ENCODE results near the gene SYNDIG1.
A peak's percentile ranks its signal among the peaks of the same experiment; 100 is the strongest.

SYNDIG1 gene

GRCh38 chr20:24451428-24451827, 18.0 kb upstream of the SYNDIG1 start:
- no peak overlapping the region for H4K8ac ChIP-seq (ENCODE audit: low read length)

GRCh38 chr20:24452016-24452415, 17.4 kb upstream of the SYNDIG1 start:
- H3K4ac ChIP-seq (ENCODE audit: low read depth in 1 of 2, low read length in 2 of 2): no peak overlapping the region

More at GRCh38 chr20:24451428-24451827, 18.0 kb upstream of the SYNDIG1 start:
- Histone ChIP-seq H2BK12ac (ENCODE audit: low read length in 2 of 2) (no peak overlapping the region), H2BK120ac (ENCODE audit: low read depth, low read length) (no peak overlapping the region), H3K27me3 (ENCODE audit: control insufficient read depth in 1 of 2, insufficient read depth in 1 of 2, low read length in 2 of 2) (peaks cover 23 to 61% of the 10 kb centered on the region in 2 experiments), H3K18ac (ENCODE audit: low read depth in 1 of 2, low read length in 2 of 2) (no peak overlapping the region), H3K36me3 (ENCODE audit: control insufficient read depth in 1 of 2, insufficient read depth in 2 of 2, low read depth in 1 of 2, low read length in 2 of 2) (no peaks in the 10 kb centered on the region), H2AFZ (ENCODE audit: low read depth, low read length) (no peak overlapping the region), H3K4me1 (ENCODE audit: control insufficient read depth, insufficient read depth, low read depth, low read length) (peaks cover 2% of the 10 kb centered on the region), H3K4ac (ENCODE audit: low read depth in 1 of 2, low read length in 2 of 2) (no peak overlapping the region), H2AK5ac (ENCODE audit: low read length, severe bottlenecking) (no peak overlapping the region), H3K27ac (ENCODE audit: low read length, poor library complexity, severe bottlenecking) (no peak overlapping the region), H3K14ac (ENCODE audit: low read length in 2 of 2) (no peak overlapping the region), H4K91ac (ENCODE audit: low read length) (peak overlapping the region; percentile 70), H3K23ac (ENCODE audit: low read length in 2 of 2) (no peak overlapping the region), H3K79me1 (replicated peaks; ENCODE audit: low read length, poor library complexity, severe bottlenecking) (no peaks in the 10 kb centered on the region), H3K4me2 (ENCODE audit: low read length, poor library complexity, severe bottlenecking) (no peak overlapping the region), H3K4me3 (ENCODE audit: insufficient read depth in 1 of 2, low read depth in 1 of 2, low read length in 2 of 2) (no peak overlapping the region), H3K9me3 (ENCODE audit: control insufficient read depth, low read length) (no peaks in the 10 kb centered on the region), H3K9ac (ENCODE audit: low read length) (no peak overlapping the region), H2BK15ac (ENCODE audit: low read depth, poor library complexity, severe bottlenecking) (no peak overlapping the region), H2BK5ac (ENCODE audit: low read depth, low read length, poor library complexity, severe bottlenecking) (no peak overlapping the region)
- no peak for DNase-seq
- 93% methylated on average over 3 of the region's 3 CpGs for WGBS

GRCh38 chr20:24452498-24453127, 16.8 kb upstream of the SYNDIG1 start:
- H2BK120ac ChIP-seq (ENCODE audit: low read depth, low read length): no peak overlapping the region
- no peak overlapping the region for H2BK12ac ChIP-seq (ENCODE audit: low read length in 2 of 2)
- no peaks in the 10 kb centered on the region for H3K36me3 ChIP-seq (ENCODE audit: control insufficient read depth in 1 of 2, insufficient read depth in 2 of 2, low read depth in 1 of 2, low read length in 2 of 2)
- no peak overlapping the region for H3K9ac ChIP-seq (ENCODE audit: low read length)
- no peak overlapping the region for H2BK15ac ChIP-seq (ENCODE audit: low read depth, poor library complexity, severe bottlenecking)
- no peak overlapping the region for H3K23ac ChIP-seq (ENCODE audit: low read length in 2 of 2)
- no peak overlapping the region for H2AK5ac ChIP-seq (ENCODE audit: low read length, severe bottlenecking)
- 72% methylated on average over 9 of the region's 9 CpGs for WGBS
- peaks cover 27 to 62% of the 10 kb centered on the region in 2 experiments for H3K27me3 ChIP-seq (ENCODE audit: control insufficient read depth in 1 of 2, insufficient read depth in 1 of 2, low read length in 2 of 2)
- H3K4me1 ChIP-seq (ENCODE audit: control insufficient read depth, insufficient read depth, low read depth, low read length): peaks cover 2% of the 10 kb centered on the region
- H2AFZ ChIP-seq (ENCODE audit: low read depth, low read length): no peak overlapping the region
- H2BK5ac ChIP-seq (ENCODE audit: low read depth, low read length, poor library complexity, severe bottlenecking): no peak overlapping the region
- H4K8ac ChIP-seq (ENCODE audit: low read length): no peak overlapping the region
- no peak overlapping the region for H3K18ac ChIP-seq (ENCODE audit: low read depth in 1 of 2, low read length in 2 of 2)
- no peak overlapping the region for H3K4me2 ChIP-seq (ENCODE audit: low read length, poor library complexity, severe bottlenecking)
- H3K9me3 ChIP-seq (ENCODE audit: control insufficient read depth, low read length): no peaks in the 10 kb centered on the region
- DNase-seq: no peak
- H3K79me1 ChIP-seq (replicated peaks; ENCODE audit: low read length, poor library complexity, severe bottlenecking): no peaks in the 10 kb centered on the region
- no peak overlapping the region for H3K14ac ChIP-seq (ENCODE audit: low read length in 2 of 2)
- no peak overlapping the region for H3K27ac ChIP-seq (ENCODE audit: low read length, poor library complexity, severe bottlenecking)
- H3K4me3 ChIP-seq (ENCODE audit: insufficient read depth in 1 of 2, low read depth in 1 of 2, low read length in 2 of 2): no peak overlapping the region
- no peak overlapping the region for H4K91ac ChIP-seq (ENCODE audit: low read length)
- H3K4ac ChIP-seq (ENCODE audit: low read depth in 1 of 2, low read length in 2 of 2): no peak overlapping the region

More at GRCh38 chr20:24452016-24452415, 17.4 kb upstream of the SYNDIG1 start:
- Histone ChIP-seq H2AK5ac (ENCODE audit: low read length, severe bottlenecking) (no peak overlapping the region), H3K18ac (ENCODE audit: low read depth in 1 of 2, low read length in 2 of 2) (no peak overlapping the region), H3K9ac (ENCODE audit: low read length) (no peak overlapping the region), H2BK15ac (ENCODE audit: low read depth, poor library complexity, severe bottlenecking) (no peak overlapping the region), H3K4me1 (ENCODE audit: control insufficient read depth, insufficient read depth, low read depth, low read length) (peaks cover 2% of the 10 kb centered on the region), H3K14ac (ENCODE audit: low read length in 2 of 2) (no peak overlapping the region), H3K27me3 (ENCODE audit: control insufficient read depth in 1 of 2, insufficient read depth in 1 of 2, low read length in 2 of 2) (peaks cover 28 to 62% of the 10 kb centered on the region in 2 experiments), H2BK120ac (ENCODE audit: low read depth, low read length) (no peak overlapping the region), H2BK5ac (ENCODE audit: low read depth, low read length, poor library complexity, severe bottlenecking) (no peak overlapping the region), H3K23ac (ENCODE audit: low read length in 2 of 2) (no peak overlapping the region), H3K36me3 (ENCODE audit: control insufficient read depth in 1 of 2, insufficient read depth in 2 of 2, low read depth in 1 of 2, low read length in 2 of 2) (no peaks in the 10 kb centered on the region), H4K91ac (ENCODE audit: low read length) (no peak overlapping the region), H3K27ac (ENCODE audit: low read length, poor library complexity, severe bottlenecking) (no peak overlapping the region), H2AFZ (ENCODE audit: low read depth, low read length) (no peak overlapping the region), H3K4me3 (ENCODE audit: insufficient read depth in 1 of 2, low read depth in 1 of 2, low read length in 2 of 2) (no peak overlapping the region), H3K79me1 (replicated peaks; ENCODE audit: low read length, poor library complexity, severe bottlenecking) (no peaks in the 10 kb centered on the region), H3K9me3 (ENCODE audit: control insufficient read depth, low read length) (no peaks in the 10 kb centered on the region), H3K4me2 (ENCODE audit: low read length, poor library complexity, severe bottlenecking) (no peak overlapping the region), H2BK12ac (ENCODE audit: low read length in 2 of 2) (no peak overlapping the region), H4K8ac (ENCODE audit: low read length) (no peak overlapping the region)
- DNase-seq: no peak
- 66% methylated on average over 8 of the region's 8 CpGs for WGBS

GRCh38 chr20:24453869-24454268, 15.6 kb upstream of the SYNDIG1 start:
- DNase-seq: no peak
- Histone ChIP-seq H3K27ac (ENCODE audit: low read length, poor library complexity, severe bottlenecking) (no peak overlapping the region), H3K4me2 (ENCODE audit: low read length, poor library complexity, severe bottlenecking) (no peak overlapping the region), H2BK15ac (ENCODE audit: low read depth, poor library complexity, severe bottlenecking) (no peak overlapping the region), H2AFZ (ENCODE audit: low read depth, low read length) (no peak overlapping the region), H2BK12ac (ENCODE audit: low read length in 2 of 2) (no peak overlapping the region), H3K4ac (ENCODE audit: low read depth in 1 of 2, low read length in 2 of 2) (no peak overlapping the region), H3K9ac (ENCODE audit: low read length) (no peak overlapping the region), H2AK5ac (ENCODE audit: low read length, severe bottlenecking) (no peak overlapping the region), H2BK120ac (ENCODE audit: low read depth, low read length) (no peak overlapping the region), H3K79me1 (replicated peaks; ENCODE audit: low read length, poor library complexity, severe bottlenecking) (no peaks in the 10 kb centered on the region), H4K8ac (ENCODE audit: low read length) (no peak overlapping the region), H3K9me3 (ENCODE audit: control insufficient read depth, low read length) (no peaks in the 10 kb centered on the region), H3K4me3 (ENCODE audit: insufficient read depth in 1 of 2, low read depth in 1 of 2, low read length in 2 of 2) (no peak overlapping the region), H3K27me3 (ENCODE audit: control insufficient read depth in 1 of 2, insufficient read depth in 1 of 2, low read length in 2 of 2) (peaks cover 35 to 65% of the 10 kb centered on the region in 2 experiments), H3K4me1 (ENCODE audit: control insufficient read depth, insufficient read depth, low read depth, low read length) (peaks cover 2% of the 10 kb centered on the region), H3K36me3 (ENCODE audit: control insufficient read depth in 1 of 2, insufficient read depth in 2 of 2, low read depth in 1 of 2, low read length in 2 of 2) (no peaks in the 10 kb centered on the region), H3K18ac (ENCODE audit: low read depth in 1 of 2, low read length in 2 of 2) (no peak overlapping the region), H3K23ac (ENCODE audit: low read length in 2 of 2) (no peak overlapping the region), H2BK5ac (ENCODE audit: low read depth, low read length, poor library complexity, severe bottlenecking) (no peak overlapping the region), H4K91ac (ENCODE audit: low read length) (no peak overlapping the region), H3K14ac (ENCODE audit: low read length in 2 of 2) (no peak overlapping the region)
- 23% methylated on average over 2 of the region's 2 CpGs for WGBS
